Activated CD4-positive, alpha-beta T cell treated with anti-CD3 and anti-CD28 coated beads for 36 hours (primary cell): Measurements from ENCODE around the gene NIM1K. TPM values are rescaled to one million over a fixed set of nuclear protein-coding genes. Genes with fewer than 3 reads are reported as not detected.
"Not testable (repeated sequence)": the region's sequence is repeated elsewhere in the genome, so short reads cannot be mapped to it uniquely, and the experiment has no call there.

ENCODE experiments used
- ATAC-seq: fragments of 200-7000 bp; cut with Tn5 transposase; one replicate; pipeline ENCODE4 v1.10.0; 2021; ENCODE audit warnings: mild to moderate bottlenecking, moderate library complexity
- CTCF ChIA-PET: fragments of 350-600 bp; sonication (Branson Sonifier 250); formaldehyde crosslinking; loops from one replicate; lab custom pipeline; 2021; ENCODE audit warnings: antibody characterized with exemption; lab: Charles Lee
- POLR2A ChIA-PET: fragments of 350-600 bp; sonication (Branson Sonifier 250); formaldehyde crosslinking; loops from one replicate; lab custom pipeline; 2021; ENCODE audit warnings: antibody characterized with exemption, inconsistent platforms; lab: Charles Lee
- DNase-seq: peaks from one replicate; pipeline ENCODE4 v3.0.0-alpha.2; 2020
- H3K27ac Mint-ChIP-seq: one replicate; pipeline ENCODE4 v1.8.0; 2021; ENCODE audit warnings: mixed read lengths
- H3K27me3 Mint-ChIP-seq: one replicate; pipeline ENCODE4 v1.8.0; 2021; ENCODE audit warnings: mixed read lengths
- H3K36me3 Mint-ChIP-seq: one replicate; pipeline ENCODE4 v1.8.0; 2021; ENCODE audit warnings: low read depth, mixed read lengths
- H3K4me1 Mint-ChIP-seq: one replicate; pipeline ENCODE4 v1.8.0; 2021; ENCODE audit warnings: mixed read lengths
- H3K4me3 Mint-ChIP-seq: one replicate; pipeline ENCODE4 v1.8.0; 2021; ENCODE audit warnings: mild to moderate bottlenecking, moderate library complexity, mixed read lengths
- H3K9me3 Mint-ChIP-seq: one replicate; pipeline ENCODE4 v1.8.0; 2021; ENCODE audit warnings: low read depth, mixed read lengths
- intact Hi-C, 2 experiments: fragments of 100-400 bp; cut with DNase I in 1 of 2; cut with micrococcal nuclease in 1 of 2; formaldehyde crosslinking; loops; one replicate each; pipeline versions ENCODE4 v1.14.2 to v1.15.1; 2022 to 2024; cut with DNase I, micrococcal nuclease
- total RNA-seq, 2 experiments: library from RNA; stranded (reverse); gene quantifications; one replicate each; pipeline ENCODE4 v1.2.3, GENCODE V29; 2021

Gene NIM1K
- total RNA-seq, 2 experiments from 2014 or later = 2.1 to 2.3 TPM

- CTCF ChIA-PET = interaction anchor here (0.6 to 3.4 kb wide), 7 partner anchors 70 to 293 kb away, joined by 3 to 13 read pairs (median 3); partner anchors contain the start of gene TMEM267
- H3K4me1 Mint-ChIP-seq = peaks cover 32% of the 10 kb centered on the region
- DNase-seq (no peak), ATAC-seq (no peak)
- peak overlapping the region; percentile 79 for H3K4me3 Mint-ChIP-seq
- POLR2A ChIA-PET = no interaction called here
- no peaks in the 10 kb centered on the region for H3K9me3 Mint-ChIP-seq
- intact Hi-C loops = loop anchor here (5.0 to 10.0 kb wide), 7 partner anchors 69 to 1684 kb away; partner anchors contain the start of genes FBXO4 (in 1 of the 2) and ZNF131 (in 1 of the 2)
- no peak overlapping the region for H3K27ac Mint-ChIP-seq
- H3K36me3 Mint-ChIP-seq = peaks cover 5% of the 10 kb centered on the region
- peaks cover 16% of the 10 kb centered on the region for H3K27me3 Mint-ChIP-seq
Observed at GRCh38 chr5:43190755-43191603, 1.0 kb upstream of the NIM1K start.

DNA sequence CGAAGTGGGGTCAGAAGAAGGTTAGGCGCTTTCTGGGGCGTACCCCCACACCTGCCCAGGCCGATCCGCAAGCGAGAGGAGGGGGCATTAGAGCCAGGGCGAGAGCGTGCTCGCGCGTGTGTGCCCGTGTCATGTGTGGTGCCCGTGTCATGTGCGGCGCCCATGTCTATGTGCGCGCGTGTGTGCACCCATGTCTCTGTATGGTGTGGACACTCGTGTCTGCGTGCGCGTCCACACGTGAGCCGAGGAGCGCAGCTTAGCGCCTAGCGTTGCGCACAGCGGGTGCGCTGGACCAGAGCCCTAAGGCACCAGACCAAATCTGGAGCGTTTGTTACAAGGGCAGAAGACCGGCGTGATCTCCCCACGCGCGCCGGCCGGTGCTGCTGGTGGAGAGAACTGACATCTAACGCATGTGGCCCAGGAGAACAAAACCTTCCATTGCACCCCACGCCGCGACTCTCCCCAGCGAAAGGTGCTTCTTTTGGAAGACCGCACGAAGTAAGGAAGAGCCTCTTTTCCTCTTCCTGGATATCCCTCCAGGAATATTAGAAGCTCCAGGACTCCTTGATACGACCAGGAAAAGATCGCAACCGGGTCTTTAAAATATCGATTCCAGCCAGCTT, 644 bp downstream of the NIM1K start:
- H3K27ac Mint-ChIP-seq = peak overlapping the region; percentile 73
- H3K4me1 Mint-ChIP-seq = peaks cover 32% of the 10 kb centered on the region
- ChIA-PET POLR2A (interaction anchor here (1.8 to 2.5 kb wide), 2 partner anchors 72 to 123 kb away, joined by 13 to 14 read pairs; partner anchors contain the start of gene ZNF131), CTCF (interaction anchor here (0.5 to 3.4 kb wide), 7 partner anchors 36 to 383 kb away, joined by 3 to 13 read pairs (median 3); partner anchors contain the start of gene TMEM267)
- H3K4me3 Mint-ChIP-seq = peak overlapping the region; percentile 79
- ATAC-seq (peak; percentile 31), DNase-seq (peak; percentile 57)
- H3K27me3 Mint-ChIP-seq = peaks cover 16% of the 10 kb centered on the region
- intact Hi-C loops = loop anchor here (1.0 to 10.0 kb wide), 21 partner anchors 70 to 1682 kb away; partner anchors contain the start of genes HMGCS1 (in 2 of the 2), C5orf34 (in 1 of the 2), FBXO4 (in 1 of the 2) and NNT (in 1 of the 2)
- H3K36me3 Mint-ChIP-seq = peaks cover 3% of the 10 kb centered on the region
- no peaks in the 10 kb centered on the region for H3K9me3 Mint-ChIP-seq

- H3K36me3 Mint-ChIP-seq = no peaks in the 10 kb centered on the region
- H3K4me1 Mint-ChIP-seq = peaks cover 32% of the 10 kb centered on the region
- CTCF ChIA-PET = interaction anchor here (0.5 to 3.4 kb wide), 11 partner anchors 37 to 438 kb away, joined by 3 to 13 read pairs (median 3); partner anchors contain the start of gene TMEM267
- H3K27me3 Mint-ChIP-seq = peaks cover 16% of the 10 kb centered on the region
- intact Hi-C loops = loop anchor here (1.0 to 10.0 kb wide), 21 partner anchors 71 to 1681 kb away; partner anchors contain the start of genes HMGCS1 (in 2 of the 2), C5orf34 (in 1 of the 2), FBXO4 (in 1 of the 2) and NNT (in 1 of the 2)
- POLR2A ChIA-PET = interaction anchor here (0.6 to 2.5 kb wide), 6 partner anchors 73 to 1688 kb away, joined by 4 to 14 read pairs (median 4); partner anchors contain the start of genes HMGCS1, TMEM267 and ZNF131
- peak; percentile 84 for ATAC-seq
- peak; percentile 75 for DNase-seq
- no peaks in the 10 kb centered on the region for H3K9me3 Mint-ChIP-seq
- H3K4me3 Mint-ChIP-seq = peak overlapping the region; percentile 79
- H3K27ac Mint-ChIP-seq = peak overlapping the region; percentile 86
Observed at GRCh38 chr5:43193181-43193893, 1.3 kb downstream of the NIM1K start.

GRCh38 chr5:43193894-43194265, 1.9 kb downstream of the NIM1K start:
- H3K4me3 Mint-ChIP-seq = peak overlapping the region; percentile 79
- CTCF ChIA-PET = interaction anchor here (0.7 to 3.4 kb wide), 13 partner anchors 11 to 438 kb away, joined by 3 to 13 read pairs (median 3); partner anchors contain the start of genes TMEM267 and ZNF131
- H3K4me1 Mint-ChIP-seq = peaks cover 32% of the 10 kb centered on the region
- no peaks in the 10 kb centered on the region for H3K9me3 Mint-ChIP-seq
- ATAC-seq = peak; percentile 3
- no peak overlapping the region for H3K27ac Mint-ChIP-seq
- peaks cover 16% of the 10 kb centered on the region for H3K27me3 Mint-ChIP-seq
- intact Hi-C loops = loop anchor here (1.0 to 10.0 kb wide), 21 partner anchors 72 to 1681 kb away; partner anchors contain the start of genes HMGCS1 (in 2 of the 2), C5orf34 (in 1 of the 2), FBXO4 (in 1 of the 2) and NNT (in 1 of the 2)
- no peaks in the 10 kb centered on the region for H3K36me3 Mint-ChIP-seq
- POLR2A ChIA-PET = interaction anchor here (0.5 to 2.5 kb wide), 8 partner anchors 11 to 1687 kb away, joined by 4 to 14 read pairs (median 4); partner anchors contain the start of genes HMGCS1, TMEM267 and ZNF131
- peak; percentile 6 for DNase-seq

- H3K36me3 Mint-ChIP-seq = no peaks in the 10 kb centered on the region
- H3K4me3 Mint-ChIP-seq = no peak overlapping the region
- H3K9me3 Mint-ChIP-seq = no peaks in the 10 kb centered on the region
- DNase-seq (no peak), ATAC-seq (no peak)
- H3K4me1 Mint-ChIP-seq = peaks cover 31% of the 10 kb centered on the region
- intact Hi-C loops = loop anchor here in 1 of 2 experiments (10.0 kb wide), 3 partner anchors 1271 to 1679 kb away; partner anchors contain the start of gene FBXO4
- peaks cover 13% of the 10 kb centered on the region for H3K27me3 Mint-ChIP-seq
- CTCF ChIA-PET = interaction anchor here (0.8 to 1.8 kb wide), 3 partner anchors 16 to 116 kb away, joined by 3 to 6 read pairs (median 4); no protein-coding TSS in a partner anchor
- POLR2A ChIA-PET = interaction anchor here (0.6 kb wide), 1 partner anchor 118 kb away, joined by 3 read pairs; the partner anchor contains the start of gene HMGCS1
- no peak overlapping the region for H3K27ac Mint-ChIP-seq
Observed at GRCh38 chr5:43195670-43196265, 3.7 kb downstream of the NIM1K start.

GRCh38 chr5:43197535-43197934, 5.5 kb downstream of the NIM1K start:
- peaks cover 18% of the 10 kb centered on the region for H3K4me1 Mint-ChIP-seq
- no peak overlapping the region for H3K27ac Mint-ChIP-seq
- H3K36me3 Mint-ChIP-seq = no peaks in the 10 kb centered on the region
- H3K9me3 Mint-ChIP-seq = no peaks in the 10 kb centered on the region
- no peak for DNase-seq
- ChIA-PET CTCF (interaction anchor here (0.6 kb wide), 1 partner anchor 192 kb away, joined by 3 read pairs; no protein-coding TSS in a partner anchor), POLR2A (no interaction called here)
- intact Hi-C loops = loop anchor here in 1 of 2 experiments (10.0 kb wide), 3 partner anchors 1273 to 1677 kb away; partner anchors contain the start of gene FBXO4
- H3K27me3 Mint-ChIP-seq = peaks cover 4% of the 10 kb centered on the region
- H3K4me3 Mint-ChIP-seq = no peak overlapping the region
- ATAC-seq = no peak

GRCh38 chr5:43201442-43201841, 9.4 kb downstream of the NIM1K start:
- H3K27me3 Mint-ChIP-seq, CTCF ChIA-PET, H3K4me3 Mint-ChIP-seq, H3K36me3 Mint-ChIP-seq, H3K4me1 Mint-ChIP-seq, H3K27ac Mint-ChIP-seq, ATAC-seq, intact Hi-C loops, H3K9me3 Mint-ChIP-seq: not testable (repeated sequence)
- peak; percentile 11 for DNase-seq
- POLR2A ChIA-PET = interaction anchor here (0.7 kb wide), 1 partner anchor 78 kb away, joined by 3 read pairs; no protein-coding TSS in a partner anchor

GRCh38 chr5:43202380-43202779, 10.4 kb downstream of the NIM1K start:
- Mint-ChIP-seq H3K9me3 (no peaks in the 10 kb centered on the region), H3K36me3 (no peaks in the 10 kb centered on the region), H3K27me3 (peaks cover 6% of the 10 kb centered on the region), H3K27ac (no peak overlapping the region), H3K4me3 (no peak overlapping the region), H3K4me1 (no peaks in the 10 kb centered on the region)
- ChIA-PET CTCF (no interaction called here), POLR2A (no interaction called here)
- no peak for ATAC-seq
- intact Hi-C loops = no loop called here
- DNase-seq = no peak

GRCh38 chr5:43203373-43203772, 11.3 kb downstream of the NIM1K start:
- peaks cover 9% of the 10 kb centered on the region for H3K27me3 Mint-ChIP-seq
- H3K4me3 Mint-ChIP-seq = no peak overlapping the region
- H3K9me3 Mint-ChIP-seq = no peaks in the 10 kb centered on the region
- no peaks in the 10 kb centered on the region for H3K4me1 Mint-ChIP-seq
- intact Hi-C loops = no loop called here
- CTCF ChIA-PET = no interaction called here
- ATAC-seq (no peak), DNase-seq (no peak)
- POLR2A ChIA-PET = no interaction called here
- H3K27ac Mint-ChIP-seq = no peak overlapping the region
- H3K36me3 Mint-ChIP-seq = no peaks in the 10 kb centered on the region

GRCh38 chr5:43204958-43205357, 12.9 kb downstream of the NIM1K start:
- ChIA-PET POLR2A (no interaction called here), CTCF (interaction anchor here (1.2 kb wide), 1 partner anchor 99 kb away, joined by 3 read pairs; no protein-coding TSS in a partner anchor)
- Mint-ChIP-seq H3K4me1 (no peaks in the 10 kb centered on the region), H3K36me3 (no peaks in the 10 kb centered on the region), H3K9me3 (no peaks in the 10 kb centered on the region), H3K4me3 (no peak overlapping the region), H3K27me3 (peaks cover 14% of the 10 kb centered on the region), H3K27ac (no peak overlapping the region)
- intact Hi-C loops = no loop called here
- ATAC-seq (no peak), DNase-seq (no peak)
